Stimulated activated CD4-positive, alpha-beta T cell treated with anti-CD3 and anti-CD28 coated beads, TNF-alpha, amount 100 ng/mL, for 1 hour (primary cell): ENCODE results near the gene ELOVL3.

Experiments
- DNase-seq, 3 donors: peaks; one replicate each; pipeline ENCODE4 v3.0.0-alpha.2; 2020; ENCODE audit warnings: low read depth in 3 of 3, low spot score in 1 of 3

The ELOVL3 gene

DNA sequence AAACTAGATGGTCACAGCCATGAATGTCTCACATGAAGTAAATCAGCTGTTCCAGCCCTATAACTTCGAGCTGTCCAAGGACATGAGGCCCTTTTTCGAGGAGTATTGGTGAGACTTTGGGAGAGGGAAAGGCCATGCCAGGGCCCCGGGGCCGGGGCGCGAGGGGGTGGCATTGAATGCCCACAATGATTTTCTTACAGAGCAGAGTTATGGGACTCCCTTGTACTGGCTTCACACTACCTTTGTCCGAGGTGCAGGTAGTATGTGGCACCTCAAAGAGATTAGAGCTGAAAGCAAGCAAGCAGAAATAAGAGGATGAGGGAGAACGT is 407 bp downstream of the ELOVL3 start:
- no peak for DNase-seq

DNA sequence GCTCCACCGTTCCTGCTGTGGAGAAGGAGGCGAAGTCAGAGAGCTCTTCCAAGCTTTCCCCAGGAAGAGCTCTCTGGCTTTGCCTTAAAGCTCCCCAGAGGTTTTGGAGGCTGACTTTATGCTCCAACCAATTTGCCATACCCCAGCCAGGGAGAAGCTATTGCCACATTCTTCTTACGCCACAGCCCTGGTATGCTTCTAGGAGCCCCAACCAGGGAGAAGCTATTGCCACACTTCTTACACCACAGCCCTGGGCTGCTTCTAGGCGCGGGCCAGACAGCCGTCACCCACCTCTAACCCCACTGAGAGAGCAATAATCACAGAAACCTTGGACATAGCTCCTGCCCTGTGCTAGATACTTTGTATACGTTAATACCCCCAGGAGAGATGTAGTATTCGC is 951 bp downstream of the ELOVL3 start:
- DNase-seq: no peak

DNA sequence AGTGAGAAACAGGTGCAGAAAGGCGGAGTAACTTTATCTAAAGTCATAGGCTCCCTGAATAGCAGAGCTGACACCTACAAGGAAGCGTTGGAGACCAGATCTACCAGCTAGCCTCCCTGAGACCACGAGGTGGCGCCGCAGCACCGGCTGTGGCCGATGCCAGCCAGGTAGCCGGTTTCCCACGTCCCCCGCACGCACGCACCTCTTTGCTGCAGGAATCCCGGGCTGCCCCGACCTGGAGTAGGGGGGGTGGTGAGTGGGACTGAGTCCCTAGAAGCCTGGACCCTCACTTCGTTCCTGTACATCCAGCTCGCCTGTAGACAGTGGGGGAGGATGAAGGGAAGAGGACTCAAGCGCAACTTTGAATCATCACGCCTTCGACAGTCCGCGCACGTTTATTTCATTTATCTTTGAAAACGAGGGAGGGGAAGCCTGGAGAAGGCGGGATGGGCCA is 3.7 kb downstream of the ELOVL3 start:
- DNase-seq: peak; percentile 66 to 76 (median 69)

DNA sequence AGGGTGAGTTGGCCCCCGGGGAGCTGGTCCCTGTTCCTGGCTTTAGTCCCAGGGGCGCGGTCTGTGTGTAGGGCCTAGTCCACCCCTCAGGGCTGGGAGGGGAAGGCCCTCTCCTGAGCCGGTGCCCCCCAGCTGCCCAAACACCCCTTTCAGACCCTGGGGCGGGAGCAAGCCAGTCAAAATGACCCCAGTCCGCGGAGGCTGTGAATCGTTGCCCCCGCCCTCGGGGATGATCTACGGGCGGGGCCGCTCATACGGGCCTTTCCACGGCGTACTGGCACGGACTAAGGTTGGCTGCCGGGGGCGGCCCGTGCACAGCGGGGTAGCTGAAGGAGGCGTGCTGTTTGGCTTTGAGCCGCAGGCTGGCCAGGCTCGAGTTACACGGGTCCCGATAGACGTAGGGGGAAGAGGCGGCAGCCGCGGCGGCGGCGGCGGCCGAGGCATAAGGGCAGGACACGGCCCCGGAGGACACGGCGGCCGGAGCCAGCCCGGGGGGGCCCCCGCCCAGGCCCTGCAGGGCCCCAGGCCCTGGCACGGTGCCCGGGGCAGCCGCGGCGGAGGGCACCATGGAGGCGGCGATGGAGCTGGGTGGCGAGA is 4.3 kb downstream of the ELOVL3 start:
- DNase-seq: peak in 1 of 3 donors; percentile 15

DNA sequence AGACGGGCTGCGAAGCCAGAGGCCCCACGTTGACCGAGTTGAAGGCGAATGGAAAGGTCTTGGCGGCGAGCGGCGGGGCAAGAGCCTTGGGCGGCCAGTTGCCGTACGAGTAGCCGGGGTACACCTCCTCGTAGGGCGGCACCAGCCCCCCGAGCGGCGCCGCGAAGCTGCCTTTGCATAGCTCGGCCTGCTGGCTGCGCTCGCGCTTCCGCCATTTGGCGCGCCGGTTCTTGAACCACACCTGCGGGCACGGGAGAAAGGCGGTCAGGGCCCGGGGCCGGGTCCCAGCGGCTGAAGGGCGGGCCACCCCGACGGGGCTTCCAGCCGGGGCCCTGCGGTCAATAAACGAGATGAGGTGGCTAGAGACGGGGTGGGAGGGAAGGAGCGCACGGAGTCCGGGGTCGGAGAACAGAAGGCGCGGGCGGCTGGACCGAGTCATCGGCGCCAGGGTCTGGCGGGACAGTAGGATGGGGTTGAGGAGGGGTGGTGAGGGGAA is 4.8 kb downstream of the ELOVL3 start:
- peak in 1 of 3 donors; percentile 22 for DNase-seq

DNA sequence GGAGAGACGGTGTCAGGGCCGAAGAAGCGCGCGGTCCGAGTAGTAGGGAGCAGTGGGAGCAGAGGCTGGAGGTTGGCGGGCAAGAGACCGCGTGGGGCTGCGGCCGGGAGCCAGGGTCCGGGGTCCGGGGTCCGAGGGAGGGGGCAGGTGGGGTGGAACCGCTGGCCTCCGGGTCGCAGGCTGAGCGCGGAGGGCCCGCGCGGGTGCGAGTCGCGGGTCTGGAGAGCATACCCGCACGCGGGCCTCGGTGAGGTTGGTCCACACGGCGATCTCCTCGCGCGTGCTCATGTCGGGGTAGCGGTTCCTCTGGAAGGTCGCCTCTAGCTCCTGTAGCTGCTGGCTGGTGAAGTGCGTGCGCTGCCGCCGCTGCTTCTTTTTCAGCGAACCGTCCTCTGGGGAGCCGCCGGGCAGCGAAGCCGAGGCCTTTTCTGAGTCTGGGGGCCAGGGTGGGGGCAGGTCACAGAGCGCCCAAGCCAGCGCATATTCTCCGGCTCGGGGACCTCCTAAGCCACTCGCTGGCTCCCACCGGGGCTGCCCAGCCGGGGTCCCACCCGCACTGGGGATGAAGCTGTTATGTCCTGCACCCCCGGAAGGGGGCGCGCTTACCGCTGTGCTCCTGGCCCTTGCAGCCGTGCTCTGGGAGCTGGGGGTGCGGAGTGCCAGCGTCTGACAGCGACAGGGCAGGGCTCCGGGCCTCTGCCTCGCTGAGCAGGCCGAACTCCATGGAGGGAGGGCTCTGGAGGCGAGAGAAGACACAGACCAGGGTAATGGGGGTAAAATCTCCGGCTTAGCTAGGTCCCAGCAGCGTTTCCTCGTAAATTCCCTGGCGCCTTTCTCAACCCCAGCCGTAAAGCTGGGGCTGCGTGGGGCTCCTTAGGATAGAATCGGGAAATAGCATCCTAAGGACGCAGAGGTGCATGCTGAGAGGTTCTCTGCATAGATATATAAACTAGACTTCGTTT is 5.5 kb downstream of the ELOVL3 start:
- DNase-seq: peak in 1 of 3 donors; percentile 64

DNA sequence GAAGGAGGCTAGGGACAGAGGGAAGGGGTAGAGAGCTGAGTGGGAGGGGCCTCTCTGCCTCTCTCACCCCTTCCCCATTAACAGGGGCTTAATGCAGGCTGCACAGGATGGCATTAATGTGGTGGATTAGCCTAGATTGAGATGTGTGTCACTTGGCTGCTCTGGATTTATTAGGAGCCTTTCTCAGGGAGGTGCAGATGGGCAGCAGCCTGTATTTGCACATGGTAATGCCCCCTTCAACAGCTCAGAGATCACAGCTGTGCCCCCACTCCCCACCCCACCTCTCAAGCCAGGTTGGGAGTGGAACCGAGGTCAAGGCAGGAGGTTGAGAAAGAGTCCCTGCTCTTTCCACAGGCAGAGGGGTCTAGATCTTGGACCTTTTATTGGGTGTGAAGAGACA is 7.9 kb downstream of the ELOVL3 start:
- no peak for DNase-seq

DNA sequence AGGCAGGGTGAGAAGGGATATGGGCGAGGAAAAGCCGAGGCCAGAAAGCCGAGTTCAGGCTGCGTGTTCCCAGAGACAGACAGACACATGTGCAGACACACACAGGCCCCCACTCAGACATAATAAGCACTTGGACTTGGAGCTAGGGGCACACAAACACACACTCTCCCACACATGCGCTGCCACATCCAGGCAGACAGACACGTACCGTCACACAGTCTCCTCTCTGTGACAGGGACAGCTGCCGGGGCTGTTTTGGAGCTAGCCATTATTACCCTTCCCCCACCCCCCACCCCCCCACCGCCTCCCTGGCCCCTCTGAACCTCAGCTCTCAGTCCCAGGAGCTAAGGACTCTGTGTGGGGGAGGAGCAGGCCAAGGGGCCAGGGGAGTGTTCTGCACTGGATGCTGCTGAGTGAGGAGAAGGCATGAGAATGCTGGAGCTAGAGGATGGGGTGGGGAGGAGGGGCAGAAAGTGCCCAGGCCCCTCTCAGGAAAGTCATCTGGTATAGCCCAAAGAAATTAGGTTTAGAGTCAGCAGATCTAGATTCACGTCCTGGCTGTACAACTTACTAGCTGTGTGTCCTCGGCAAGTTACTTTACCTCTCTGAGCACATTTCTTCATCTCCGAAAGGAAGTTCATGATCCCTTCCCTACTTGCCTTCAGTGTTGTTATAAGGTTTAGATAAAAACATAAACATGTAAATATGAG is 8.9 kb downstream of the ELOVL3 start:
- DNase-seq: no peak

DNA sequence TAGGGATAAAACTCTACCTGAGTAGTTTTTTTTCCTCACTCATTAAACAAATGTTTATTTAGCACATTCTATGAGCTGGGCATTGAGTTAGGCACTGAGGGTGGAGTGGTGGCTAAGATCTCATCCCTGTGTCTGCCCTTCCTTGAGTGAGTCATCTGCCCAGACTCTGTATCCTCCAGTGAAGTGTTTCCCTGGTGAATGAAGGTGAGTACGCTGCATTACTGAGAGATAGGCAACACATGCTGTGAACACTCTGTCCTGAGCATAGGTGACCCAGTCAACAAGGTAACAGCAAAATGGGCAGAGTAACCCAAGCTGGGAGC is 9.5 kb downstream of the ELOVL3 start:
- no peak for DNase-seq

DNA sequence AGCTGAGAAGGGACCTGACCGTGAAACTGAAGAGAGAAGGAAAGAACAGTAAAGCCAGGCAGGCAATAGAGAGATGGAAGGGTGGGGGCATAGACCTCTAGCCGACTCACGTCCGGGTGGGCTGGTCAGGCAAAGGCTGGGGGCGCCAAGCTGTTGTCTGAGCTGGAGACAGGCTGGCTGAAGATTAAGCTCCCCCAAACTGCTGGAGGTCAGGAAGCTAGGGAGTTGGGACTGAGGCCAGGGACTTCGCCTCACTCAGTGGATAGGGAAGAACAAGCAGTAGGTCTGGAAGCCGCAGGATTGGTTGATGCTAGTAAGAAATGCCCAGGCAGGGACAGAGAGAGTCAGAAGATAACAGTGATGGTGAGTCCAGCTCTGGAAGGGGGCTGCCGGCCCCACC is 9.9 kb downstream of the ELOVL3 start:
- no peak for DNase-seq

DNA sequence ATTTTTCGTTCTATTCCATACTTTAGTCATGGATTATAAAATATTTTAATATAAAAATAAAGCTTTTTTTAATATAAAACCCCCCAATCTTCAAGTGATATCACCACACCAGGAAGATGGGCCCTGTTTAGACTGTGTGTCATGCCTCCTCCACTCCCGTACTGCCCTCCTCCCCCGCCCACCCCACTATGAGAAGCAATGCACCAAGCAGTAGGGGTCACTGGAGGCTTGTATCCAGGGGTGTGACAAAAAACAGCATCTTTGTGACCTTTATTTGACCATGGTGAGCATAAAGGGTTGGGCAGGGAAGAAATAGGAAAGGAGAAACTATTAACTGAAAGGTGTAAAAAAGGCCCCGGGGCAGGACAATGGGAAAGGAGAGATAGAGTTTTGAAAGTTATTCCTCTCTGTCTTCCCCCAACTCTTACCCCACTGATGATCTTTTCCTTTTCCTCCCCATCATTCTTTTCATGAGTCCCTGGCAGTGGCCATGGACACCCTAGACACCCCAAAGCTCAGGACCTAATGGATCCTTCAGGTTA is 11.7 kb downstream of the ELOVL3 start:
- no peak for DNase-seq

DNA sequence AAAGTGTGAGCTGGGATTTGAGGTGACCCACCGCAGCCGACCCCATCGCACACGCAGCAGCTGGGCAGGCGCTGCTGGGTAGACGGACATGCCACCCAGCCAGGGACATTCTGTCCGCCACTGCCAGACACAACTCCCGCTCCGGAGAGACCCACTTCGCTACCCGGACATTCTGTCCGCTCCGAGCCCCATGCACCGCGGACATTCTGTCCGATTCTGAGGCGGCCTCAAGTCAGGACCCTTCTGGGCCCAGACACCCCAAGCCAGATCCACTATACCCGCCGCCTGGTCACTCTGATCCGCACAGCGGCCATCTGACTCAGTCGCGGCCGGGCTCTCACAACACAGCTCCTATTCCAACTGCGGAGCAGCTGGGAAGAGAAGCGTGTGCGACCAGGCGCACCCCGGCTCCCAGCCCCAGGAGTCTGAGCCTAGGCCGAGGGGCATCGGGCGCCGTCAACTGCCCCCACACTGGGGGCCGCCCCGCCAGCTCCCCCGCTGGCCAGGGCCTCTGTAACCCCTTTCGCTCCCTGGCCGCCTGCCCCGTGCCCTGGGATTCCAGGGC is 14.4 kb downstream of the ELOVL3 start:
- DNase-seq: no peak

DNA sequence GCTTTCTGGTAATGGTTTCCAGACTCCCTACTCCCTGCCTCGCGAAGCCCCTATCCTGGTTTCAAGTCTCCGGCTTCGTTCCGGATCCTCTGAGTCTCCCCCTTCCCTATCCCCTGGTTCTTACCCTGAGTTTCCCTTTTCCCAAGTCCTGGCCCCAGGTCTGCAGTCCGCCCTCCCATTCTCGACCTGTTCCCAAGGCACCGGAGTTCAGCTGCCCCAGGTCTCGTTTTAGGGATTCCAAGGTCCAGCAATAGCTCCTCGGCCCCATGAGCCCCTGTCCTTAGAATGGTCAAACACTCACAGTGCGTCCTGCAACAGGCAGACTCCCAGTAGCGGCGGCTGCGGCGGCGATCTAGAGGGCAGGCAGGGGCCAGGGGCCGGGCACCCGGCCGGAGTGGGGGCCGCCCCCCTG is 14.9 kb downstream of the ELOVL3 start:
- no peak for DNase-seq

DNA sequence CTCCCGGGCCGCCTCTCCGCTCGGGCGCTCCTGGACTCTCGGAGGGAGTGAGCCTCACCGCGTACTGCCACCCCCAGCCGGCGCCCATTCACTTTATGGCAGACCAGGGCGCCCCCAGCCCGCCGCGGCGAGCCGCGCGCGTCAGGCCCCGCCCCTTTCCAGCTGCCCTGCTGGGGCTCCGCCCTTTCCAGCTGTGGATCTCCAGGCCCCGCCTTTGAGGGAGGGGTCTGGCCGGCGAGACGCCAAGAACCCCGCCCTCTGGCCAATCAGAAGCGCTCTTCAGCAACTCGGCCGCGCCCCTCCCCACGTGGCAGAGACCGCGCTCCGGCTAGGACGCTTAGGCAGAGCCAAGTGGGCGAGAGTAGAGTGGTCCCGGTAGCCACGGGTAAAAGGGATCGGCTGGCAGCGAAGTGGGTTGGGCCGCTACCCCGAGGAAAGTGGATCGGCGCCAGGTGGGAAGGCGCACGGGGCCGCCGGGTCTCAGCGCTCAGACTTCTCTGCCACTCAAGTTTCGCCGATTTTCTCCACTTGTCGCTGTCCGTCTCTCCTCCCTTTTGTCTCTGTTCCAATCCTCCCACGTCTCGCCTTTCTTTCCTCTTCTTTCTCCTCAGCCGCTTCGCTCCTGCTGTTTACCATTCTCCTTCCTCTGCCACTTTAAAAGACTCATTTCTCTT is 15.5 kb downstream of the ELOVL3 start, which contains the start of gene PITX3:
Gene PITX3 (minus strand): TSS at position 69 of the 674 bp plus-strand sequence. CDS start 9,432 bp downstream, outside the sequence.
- peak; percentile 60 to 82 (median 62) for DNase-seq

DNA sequence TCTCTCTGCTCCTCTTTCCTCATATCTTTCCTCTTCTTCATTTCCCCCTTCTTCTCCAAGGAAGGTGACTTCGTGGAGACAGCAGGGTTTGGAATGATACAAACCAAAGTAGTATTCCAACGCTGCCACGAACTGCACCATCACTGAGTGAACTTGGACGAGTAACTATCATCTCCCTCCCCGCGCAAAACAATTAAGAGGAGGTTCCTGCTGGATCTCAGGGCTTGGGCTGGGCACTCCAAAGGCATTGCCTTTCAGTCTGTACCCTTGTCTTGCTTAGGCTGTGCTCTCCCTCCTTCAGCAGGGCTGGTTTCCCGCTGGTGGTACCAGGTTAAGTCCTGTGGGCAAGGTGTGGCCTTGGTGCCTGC is 16.0 kb downstream of the ELOVL3 start:
- DNase-seq: no peak

DNA sequence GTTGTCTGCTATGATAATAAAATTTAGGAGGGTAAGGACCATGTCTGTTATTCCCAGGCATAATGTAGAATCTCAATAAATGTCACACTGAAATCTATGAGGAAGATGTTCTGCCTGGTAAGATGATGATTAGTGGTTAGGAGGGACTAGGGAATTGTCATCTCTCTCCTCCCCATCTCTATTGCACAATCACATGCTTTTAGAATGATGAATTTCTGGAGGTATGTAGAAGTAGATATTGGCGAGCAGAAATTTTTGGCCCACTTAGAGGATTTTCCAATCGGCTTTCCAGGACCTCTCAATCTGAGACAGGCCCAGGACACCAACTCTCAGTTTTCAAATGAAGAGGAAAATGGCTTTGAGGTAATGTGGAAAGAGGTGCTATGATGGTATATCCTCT is 17.2 kb downstream of the ELOVL3 start:
- DNase-seq: no peak

DNA sequence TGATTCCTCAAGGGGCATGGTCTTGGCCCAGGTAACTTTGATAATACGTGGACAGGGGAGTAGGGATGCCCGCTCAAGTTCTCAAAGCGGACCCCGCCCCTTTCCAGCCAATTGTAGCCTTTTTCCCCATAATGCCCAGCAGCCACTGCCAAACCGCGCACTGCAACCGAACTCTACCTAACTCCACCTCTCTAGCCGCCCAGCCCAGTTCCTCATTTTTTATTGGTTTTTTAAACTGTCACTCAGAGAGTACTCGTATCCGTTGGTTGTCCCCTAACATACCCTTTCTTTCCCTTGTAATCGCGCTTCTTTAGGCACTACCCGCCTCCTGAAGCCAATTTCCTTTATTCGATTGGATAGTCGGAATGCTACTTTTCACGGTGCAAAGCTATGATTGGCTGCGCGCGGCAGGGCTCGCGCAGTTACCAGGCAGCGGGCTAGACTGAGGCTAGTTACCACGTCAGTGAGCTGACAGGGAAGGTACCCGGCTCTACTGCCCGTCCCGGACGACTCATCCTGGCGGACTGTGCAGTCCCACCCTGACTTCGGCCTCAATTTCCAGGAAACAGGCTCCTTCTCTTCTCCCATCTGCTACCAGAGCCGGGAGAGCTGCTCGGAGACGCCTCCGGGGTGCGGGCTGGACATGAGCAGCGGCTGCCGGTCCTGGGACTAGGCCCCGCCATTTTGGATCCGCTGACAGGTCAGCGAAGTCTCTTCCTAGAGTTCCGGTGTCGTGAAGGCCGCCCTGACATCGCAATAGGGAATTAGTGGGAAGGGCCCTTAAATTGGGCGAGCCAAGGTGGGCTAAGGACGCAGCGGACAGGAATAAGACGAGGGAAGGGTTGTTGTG is 19.2 kb downstream of the ELOVL3 start, which contains the start of gene GBF1:
Gene GBF1 (plus strand): TSS at position 451 of the 850 bp plus-strand sequence. CDS start 13,407 bp downstream, outside the sequence.
- DNase-seq: peak; percentile 68 to 74 (median 72)

DNA sequence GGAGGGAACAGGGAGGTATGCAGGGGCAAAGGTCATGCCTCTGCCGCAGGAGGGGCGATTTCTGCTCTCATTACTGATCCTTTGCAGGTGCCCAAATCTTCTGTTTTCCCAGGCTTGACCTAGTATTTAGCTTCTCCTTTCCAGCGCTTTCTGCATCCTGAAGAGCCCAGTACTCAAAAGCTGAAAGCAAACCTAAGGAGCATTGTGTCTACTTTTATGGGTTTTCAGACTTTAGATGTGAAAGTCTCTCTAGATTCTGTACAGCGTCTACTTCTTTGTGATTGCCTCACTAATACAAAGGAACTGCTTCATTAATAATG is 19.8 kb downstream of the ELOVL3 start:
- no peak for DNase-seq

DNA sequence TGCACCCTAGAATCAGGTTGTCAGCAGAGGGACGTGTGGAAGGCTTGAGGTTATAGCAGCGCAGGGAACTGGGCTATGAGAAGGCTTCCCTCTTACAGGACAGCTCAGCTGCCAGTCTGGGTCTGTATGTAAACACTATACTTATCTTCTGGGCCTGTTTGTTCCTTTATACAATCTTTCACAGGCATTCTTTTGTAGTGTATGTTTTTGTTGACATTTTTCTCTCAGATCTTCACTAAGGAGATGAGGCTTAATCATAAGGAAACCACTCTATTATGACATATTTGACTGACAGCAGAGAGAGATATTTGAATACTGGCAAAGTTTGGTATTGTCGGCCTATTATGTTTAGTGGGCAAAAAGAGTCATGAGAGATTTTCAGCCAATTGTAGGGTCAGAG is 20.2 kb downstream of the ELOVL3 start:
- DNase-seq: no peak

DNA sequence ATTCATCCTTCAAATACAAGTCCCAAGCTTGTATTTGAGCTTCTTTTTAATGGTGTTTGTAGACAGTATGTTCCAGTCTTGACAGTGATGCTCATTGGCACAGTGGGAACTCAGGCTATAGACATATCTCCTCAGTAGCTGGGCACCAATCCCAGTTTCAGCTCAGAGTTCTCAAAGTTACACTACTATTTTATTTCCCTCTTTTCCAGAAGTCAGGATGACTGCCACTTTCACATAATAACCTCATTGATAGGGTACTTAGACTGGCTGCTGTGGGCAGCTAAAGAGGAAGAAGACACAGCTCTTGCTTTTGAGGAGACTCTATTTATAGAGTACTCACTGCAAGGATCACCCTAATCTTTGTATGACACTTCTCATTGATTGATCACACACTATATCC is 21.6 kb downstream of the ELOVL3 start:
- no peak for DNase-seq
